ENCODE data around the gene DNAH10.

- TF ChIP-seq CTCF (IDR thresholded peaks at IDR 0.05) (no peak), POLR2A (IDR thresholded peaks at IDR 0.05) (no peak)
These were observed 25.4 kb downstream of the DNAH10 start for GRCh38 chr12:123787466-123787865.

Data from adrenal gland (tissue), 5 donors.